Upper lobe of right lung (tissue), 1 donor: Measurements from ENCODE around the gene ESCO1. TPM values are rescaled to one million over a fixed set of nuclear protein-coding genes. Genes with fewer than 3 reads are reported as not detected.

Source experiments
- ATAC-seq: fragments of 200-7000 bp; cut with Tn5 transposase; one replicate; pipeline ENCODE4 v1.9.1; 2020; ENCODE audit warnings: mild to moderate bottlenecking, moderate library complexity
- DNase-seq: peaks from one replicate; pipeline ENCODE4 v3.0.0-alpha.2; 2020
- H3K27ac ChIP-seq: fragments of 200-600 bp; one replicate; pipeline ENCODE4 v1.8.0; 2022
- H3K27me3 ChIP-seq: fragments of 200-600 bp; one replicate; pipeline ENCODE4 v1.8.0; 2022; ENCODE audit warnings: mild to moderate bottlenecking
- H3K36me3 ChIP-seq: fragments of 200-600 bp; one replicate; pipeline ENCODE4 v1.8.0; 2022
- H3K4me1 ChIP-seq: fragments of 200-600 bp; one replicate; pipeline ENCODE4 v1.8.0; 2022
- H3K4me3 ChIP-seq: fragments of 200-600 bp; one replicate; pipeline ENCODE4 v1.8.0; 2022; ENCODE audit warnings: mild to moderate bottlenecking
- H3K9me3 ChIP-seq: fragments of 200-600 bp; one replicate; pipeline ENCODE4 v1.8.0; 2022
- CTCF ChIP-seq: fragments of 200-600 bp; IDR thresholded peaks from one replicate; pipeline ENCODE4 v1.8.0; 2022; ENCODE audit warnings: antibody characterized with exemption
- intact Hi-C: fragments of 100-400 bp; cut with DNase I; formaldehyde crosslinking; loops from one replicate; pipeline ENCODE4 v1.11.0; 2022
- total RNA-seq: library from RNA; stranded (reverse); fragmentation: NEBNext Ultra II Directional; extraction: Animal tissue kit (Norgen Biotek cat#: 25700); gene quantifications from one replicate; pipeline ENCODE4 v1.2.1, GENCODE V29; 2021
- donor health status: DM: no; HTN: yes; CAD: no; lungs with severe emphysema.

ESCO1 gene
- total RNA-seq, 1 donor from 2014 or later, result 15.4 TPM

DNA sequence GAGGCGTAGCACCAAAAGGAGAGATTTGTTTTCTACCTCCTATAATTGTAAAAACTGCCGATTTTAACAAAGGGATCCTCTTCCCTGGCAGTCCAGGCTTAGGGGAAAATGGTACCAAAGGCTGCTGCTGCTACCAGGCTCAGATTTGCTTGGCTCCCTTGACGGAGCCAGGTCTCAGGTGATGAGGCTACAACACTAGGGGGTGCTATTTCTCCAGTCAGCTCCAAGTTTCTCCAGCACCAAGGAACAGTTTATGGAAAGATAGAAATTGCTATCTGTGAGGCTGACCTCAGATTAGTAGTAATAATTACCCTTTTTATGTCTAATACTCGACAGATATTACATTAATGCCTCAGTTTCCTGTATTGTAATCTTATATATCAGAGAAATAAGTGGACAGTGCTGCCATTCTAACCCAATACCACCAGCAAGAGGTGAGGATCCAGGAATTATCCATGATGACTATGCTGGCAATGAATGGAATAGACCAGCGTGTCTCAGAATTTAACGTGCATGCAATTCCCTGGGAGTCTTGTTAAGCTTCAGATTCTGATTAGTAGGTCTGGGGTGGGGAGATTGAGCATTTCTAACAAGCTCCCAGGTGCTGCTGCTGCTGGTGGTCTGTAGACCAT lies 111.3 kb downstream of the ESCO1 start:
- no peaks in the 10 kb centered on the region for H3K9me3 ChIP-seq
- no peak for DNase-seq
- H3K27ac ChIP-seq, result no peak overlapping the region
- no peak overlapping the region for H3K4me3 ChIP-seq
- intact Hi-C loops, result no loop called here
- H3K4me1 ChIP-seq, result no peaks in the 10 kb centered on the region
- no peaks in the 10 kb centered on the region for H3K27me3 ChIP-seq
- ATAC-seq, result peak; percentile 88
- peak; percentile 67 for TF ChIP-seq CTCF
- no peaks in the 10 kb centered on the region for H3K36me3 ChIP-seq

- TF ChIP-seq CTCF, result no peak
- no peaks in the 10 kb centered on the region for H3K4me1 ChIP-seq
Measured at GRCh38 chr18:21486905-21487437, 113.5 kb downstream of the ESCO1 start.

GRCh38 chr18:21484851-21485636 lies 115.5 kb downstream of the ESCO1 start:
- H3K36me3 ChIP-seq, result no peaks in the 10 kb centered on the region
- no peaks in the 10 kb centered on the region for H3K9me3 ChIP-seq
- no peak overlapping the region for H3K27ac ChIP-seq
- TF ChIP-seq CTCF, result no peak
- no peak for DNase-seq
- ATAC-seq, result no peak
- H3K27me3 ChIP-seq, result no peaks in the 10 kb centered on the region
- intact Hi-C loops, result no loop called here
- no peak overlapping the region for H3K4me3 ChIP-seq
- H3K4me1 ChIP-seq, result no peaks in the 10 kb centered on the region

More at GRCh38 chr18:21486905-21487437, 113.5 kb downstream of the ESCO1 start:
- H3K36me3 ChIP-seq, result no peaks in the 10 kb centered on the region
- ATAC-seq (no peak), DNase-seq (no peak)
- no peaks in the 10 kb centered on the region for H3K9me3 ChIP-seq
- H3K27ac ChIP-seq, result no peak overlapping the region
- intact Hi-C loops, result no loop called here
- H3K4me3 ChIP-seq, result no peak overlapping the region
- H3K27me3 ChIP-seq, result no peaks in the 10 kb centered on the region

GRCh38 chr18:21483051-21483450 lies 117.5 kb downstream of the ESCO1 start:
- DNase-seq, result no peak
- H3K27me3 ChIP-seq, result no peaks in the 10 kb centered on the region
- intact Hi-C loops, result no loop called here

GRCh38 chr18:21481739-21482138 lies 118.8 kb downstream of the ESCO1 start:
- Histone ChIP-seq H3K27me3 (no peaks in the 10 kb centered on the region), H3K36me3 (no peaks in the 10 kb centered on the region), H3K27ac (no peak overlapping the region), H3K4me1 (no peaks in the 10 kb centered on the region), H3K9me3 (no peaks in the 10 kb centered on the region), H3K4me3 (no peak overlapping the region)
- no peak for TF ChIP-seq CTCF
- no peak for DNase-seq
- intact Hi-C loops, result no loop called here
- no peak for ATAC-seq

More at GRCh38 chr18:21483051-21483450, 117.5 kb downstream of the ESCO1 start:
- no peaks in the 10 kb centered on the region for H3K4me1 ChIP-seq
- no peak for ATAC-seq
- no peak overlapping the region for H3K27ac ChIP-seq
- H3K4me3 ChIP-seq, result no peak overlapping the region
- H3K36me3 ChIP-seq, result no peaks in the 10 kb centered on the region
- no peak for TF ChIP-seq CTCF
- no peaks in the 10 kb centered on the region for H3K9me3 ChIP-seq
